ENCODE measurements around the gene SSTR5.

SSTR5 gene

DNA sequence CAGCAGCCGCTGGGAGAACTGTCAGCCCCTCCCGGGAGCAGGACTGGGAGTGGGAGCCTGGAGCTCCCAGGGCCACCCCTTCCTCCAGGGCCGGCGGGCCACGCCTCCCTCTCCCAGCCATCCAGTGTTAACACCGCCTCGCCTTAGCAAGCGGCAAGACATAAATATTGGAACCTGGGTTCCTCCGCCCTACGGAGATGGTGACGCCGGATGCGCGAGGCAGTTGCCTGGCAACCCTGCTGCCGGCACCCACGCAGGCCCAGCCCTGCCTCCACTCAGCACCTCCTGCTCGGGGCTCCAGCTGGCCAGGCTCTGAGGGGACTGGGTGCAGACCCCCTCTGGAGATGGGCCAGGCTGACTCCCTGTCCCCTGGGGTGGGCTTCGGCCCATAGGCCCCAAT is 52.9 kb downstream of the SSTR5 start:
- DNase-seq (ENCODE audit: low spot score): peak; percentile 78

DNA sequence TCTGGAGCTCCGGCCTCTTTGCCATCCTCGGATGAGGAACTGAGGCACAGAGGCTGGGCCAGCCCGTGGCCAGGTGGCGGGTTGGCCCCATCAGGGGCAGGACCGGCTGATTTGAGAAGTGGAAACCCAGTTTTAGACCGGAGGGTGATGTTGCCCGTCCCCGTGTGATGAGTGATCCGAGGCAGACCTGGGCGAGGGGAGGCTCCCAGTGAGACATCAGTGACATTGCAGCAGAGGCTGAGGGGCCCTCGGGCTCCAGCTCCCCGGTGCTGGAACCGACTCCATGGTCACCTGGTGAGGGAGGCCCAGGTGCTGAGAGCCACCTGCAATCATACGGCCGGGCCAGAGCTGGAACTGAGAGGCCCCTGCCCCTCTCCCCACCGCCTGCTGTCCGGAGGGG is 53.5 kb downstream of the SSTR5 start:
- no peak for DNase-seq (ENCODE audit: low spot score)

DNA sequence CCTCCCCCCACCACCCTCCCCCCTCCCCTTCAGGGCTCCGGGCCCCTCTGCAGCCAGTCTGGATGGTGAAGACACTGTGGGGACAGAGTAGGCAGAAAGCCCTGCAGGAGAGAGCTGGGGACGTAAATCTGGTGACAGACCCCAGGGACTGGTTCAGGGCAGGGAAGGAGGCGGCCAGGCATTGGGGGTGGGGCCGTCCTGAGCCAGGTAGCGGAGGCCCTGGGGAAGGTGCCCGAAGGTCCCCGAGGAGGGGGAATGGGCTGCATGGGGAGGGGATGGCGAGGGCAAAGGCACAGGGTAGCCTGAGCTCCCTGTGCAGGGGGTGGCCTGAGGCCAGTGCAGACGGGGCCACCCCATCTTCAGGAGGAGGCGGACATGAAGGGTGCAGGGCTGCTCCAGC is 54.0 kb downstream of the SSTR5 start:
- DNase-seq (ENCODE audit: low spot score): no peak

DNA sequence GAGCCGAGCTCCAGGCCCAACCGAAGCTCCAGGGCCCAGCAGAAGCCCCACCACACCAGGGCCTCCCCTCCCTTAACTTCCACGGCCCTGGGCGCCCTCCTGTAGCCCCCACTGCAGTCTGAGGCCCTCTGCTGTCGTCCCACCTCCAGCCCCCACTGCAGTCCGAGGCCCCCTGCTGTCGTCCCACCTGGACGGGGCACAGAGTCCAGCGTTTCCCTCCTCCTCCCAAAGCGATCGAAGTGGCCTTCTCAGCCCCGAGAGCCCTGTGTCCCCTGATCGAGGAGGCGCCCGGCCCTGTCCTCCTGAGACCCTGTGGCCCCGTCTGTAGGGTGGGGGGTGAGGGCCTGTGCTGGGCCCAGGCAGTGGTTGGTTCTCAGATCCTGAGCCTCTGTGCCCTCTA is 54.6 kb downstream of the SSTR5 start:
- no peak for DNase-seq (ENCODE audit: low spot score)

DNA sequence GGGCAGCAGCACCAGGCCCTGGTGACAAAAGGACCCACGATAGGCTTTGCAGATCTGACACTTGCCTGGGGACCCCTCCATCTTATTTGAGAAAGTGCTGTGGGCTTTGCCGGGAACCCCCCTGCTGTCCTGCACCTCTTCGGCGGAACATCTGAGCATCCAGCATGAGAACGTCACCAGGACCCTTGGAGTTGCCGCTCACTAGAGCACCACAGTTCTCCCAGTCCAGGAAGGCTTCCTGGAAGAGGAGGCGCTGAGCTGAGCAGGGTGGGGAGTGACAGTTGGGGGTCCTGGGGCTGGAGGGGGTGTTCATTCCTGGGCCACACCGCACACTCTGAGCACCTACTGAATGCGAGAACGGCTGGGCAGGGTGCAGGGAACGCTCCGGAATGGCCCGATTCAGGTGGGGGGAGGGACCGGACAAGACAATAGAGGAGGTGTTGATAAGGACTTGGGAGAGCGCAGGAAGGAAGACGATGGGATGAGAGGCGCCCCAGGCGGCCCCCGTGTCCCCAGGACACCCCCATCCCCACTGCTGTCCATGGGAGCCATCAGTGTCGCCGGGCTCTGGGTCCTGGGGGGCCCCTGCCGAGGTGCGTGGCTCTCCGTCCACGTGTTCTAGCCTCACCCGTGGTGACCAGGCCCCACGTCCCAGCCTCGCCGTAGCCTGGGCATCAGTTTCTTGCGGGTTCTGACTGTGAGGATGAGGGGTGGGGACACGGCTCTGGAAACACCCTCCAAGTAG is 55.6 kb downstream of the SSTR5 start:
- DNase-seq (ENCODE audit: low spot score): no peak

DNA sequence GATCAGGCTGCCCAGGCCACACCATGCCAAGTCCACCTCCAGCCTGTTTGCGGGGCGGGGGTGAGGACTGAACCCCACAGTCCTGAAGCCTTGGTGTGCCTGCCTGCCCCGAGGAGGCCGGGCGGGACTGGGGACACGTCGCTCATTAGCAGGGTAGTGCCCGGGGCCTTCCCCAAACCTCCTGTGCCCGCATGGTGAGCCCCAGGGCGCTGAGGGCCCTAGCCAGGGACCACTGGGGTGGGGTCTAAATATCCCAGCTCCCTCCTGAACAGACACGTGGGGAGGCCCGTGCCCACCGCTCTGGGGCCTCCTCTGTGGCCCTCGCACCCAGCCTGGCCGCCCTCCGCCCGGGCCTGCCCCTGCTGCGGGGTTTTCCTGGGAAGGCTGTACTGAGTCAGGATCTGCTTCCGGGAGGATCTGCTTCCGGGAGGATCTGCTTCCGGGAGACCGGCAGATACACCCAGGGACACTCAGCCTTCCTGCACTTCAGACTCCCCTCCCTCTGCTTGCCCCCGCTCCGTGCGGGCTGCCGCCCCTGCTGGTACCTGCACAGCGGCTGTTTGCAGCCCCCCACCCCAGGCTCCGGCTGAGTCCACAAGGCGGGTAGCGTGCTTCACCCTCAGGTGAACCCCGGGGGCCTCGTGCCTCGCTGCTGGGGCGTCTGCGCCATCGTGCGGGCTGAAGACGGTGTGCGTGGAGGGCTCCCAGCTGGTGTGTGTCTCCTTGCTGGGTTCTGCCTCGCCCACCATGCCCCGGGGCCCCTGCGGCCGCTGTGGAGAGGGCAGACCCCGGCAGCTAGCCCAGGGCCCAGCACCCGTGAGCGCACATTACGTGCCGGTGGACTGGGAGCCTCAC is 56.8 kb downstream of the SSTR5 start:
- no peak for DNase-seq (ENCODE audit: low spot score)

DNA sequence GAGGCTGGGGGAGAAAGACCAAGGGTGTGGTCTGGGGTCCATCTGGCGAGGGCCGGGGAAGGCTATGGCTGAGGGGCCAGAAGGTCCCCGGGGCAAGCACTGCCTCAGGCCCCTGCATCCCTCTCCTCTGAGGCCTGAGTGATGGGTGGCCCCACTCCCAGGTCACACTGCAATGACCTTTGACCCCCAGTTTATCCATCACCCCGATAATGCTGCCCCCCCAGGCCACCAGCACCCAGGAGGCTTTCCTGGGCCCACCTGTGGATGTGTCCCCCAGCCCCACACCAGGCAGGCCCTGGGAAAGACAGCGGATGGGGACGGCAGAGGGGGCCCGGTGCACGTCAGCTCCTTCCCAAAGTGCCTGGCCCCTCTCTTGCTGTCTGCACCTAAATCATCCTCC is 57.8 kb downstream of the SSTR5 start:
- DNase-seq (ENCODE audit: low spot score): no peak
